GM23338 (cell line): ENCODE results near the gene RNF180. TPM values are rescaled to one million over a fixed set of nuclear protein-coding genes. Genes with fewer than 3 reads are reported as not detected.

Experiments
- ATAC-seq: fragments of 200-7000 bp; cut with Tn5 transposase; 3 replicates; pipeline ENCODE4 v1.9.1; 2020
- DNase-seq: peaks from one replicate; pipeline ENCODE4 v3.0.0-alpha.2; 2015; ENCODE audit warnings: low spot score
- H2AFZ ChIP-seq: fragments of 200-600 bp; sonication (generic); 2 replicates; pipeline ENCODE4 v1.8.0; 2016; ENCODE audit warnings: antibody characterized with exemption, mild to moderate bottlenecking, moderate library complexity
- H3F3A ChIP-seq: fragments of 200-600 bp; sonication (generic); replicated peaks from 2 replicates; pipeline ENCODE4 v1.8.0; 2017; ENCODE audit warnings: antibody characterized with exemption, mixed run types, low read depth
- H3K27ac ChIP-seq: fragments of 200-600 bp; sonication (generic); 2 replicates; pipeline ENCODE4 v1.6.1; 2016; ENCODE audit warnings: low read depth
- H3K27me3 ChIP-seq: fragments of 200-600 bp; sonication (generic); 2 replicates; pipeline ENCODE4 v1.8.0; 2016; ENCODE audit warnings: mild to moderate bottlenecking, mixed run types, moderate library complexity; ENCODE audit not compliant: insufficient read depth
- H3K36me3 ChIP-seq: fragments of 200-600 bp; sonication (generic); 2 replicates; pipeline ENCODE4 v1.8.0; 2016; ENCODE audit warnings: mild to moderate bottlenecking; ENCODE audit not compliant: insufficient read depth
- H3K4me1 ChIP-seq: fragments of 200-600 bp; sonication (generic); 2 replicates; pipeline ENCODE4 v1.8.0; 2016; ENCODE audit warnings: mild to moderate bottlenecking, moderate library complexity; ENCODE audit not compliant: insufficient read depth
- H3K4me2 ChIP-seq: fragments of 200-600 bp; sonication (generic); 2 replicates; pipeline ENCODE4 v1.7.1; 2017; ENCODE audit warnings: mixed run types
- H3K4me3 ChIP-seq: fragments of 200-600 bp; sonication (generic); 2 replicates; pipeline ENCODE4 v1.6.1; 2016; ENCODE audit warnings: mixed run types
- H3K79me2 ChIP-seq: fragments of 200-600 bp; sonication (generic); replicated peaks from 2 replicates; pipeline ENCODE4 v1.8.0; 2017; ENCODE audit warnings: mild to moderate bottlenecking; ENCODE audit not compliant: insufficient read depth
- H3K9me2 ChIP-seq: fragments of 200-600 bp; sonication (generic); 2 replicates; pipeline ENCODE4 v1.8.0; 2017; ENCODE audit not compliant: insufficient read depth
- H4K20me1 ChIP-seq: fragments of 200-600 bp; sonication (generic); replicated peaks from 2 replicates; pipeline ENCODE4 v1.8.0; 2017; ENCODE audit warnings: mild to moderate bottlenecking; ENCODE audit not compliant: insufficient read depth
- H3K27ac Mint-ChIP-seq: 2 replicates; pipeline ENCODE4 v1.8.0; 2020; ENCODE audit warnings: inconsistent platforms, mild to moderate bottlenecking, moderate library complexity, mixed read lengths
- H3K27me3 Mint-ChIP-seq: 3 replicates; pipeline ENCODE4 v1.8.0; 2022; ENCODE audit warnings: low read depth, mild to moderate bottlenecking, moderate library complexity, mixed read lengths, inconsistent platforms; ENCODE audit not compliant: insufficient read depth, poor library complexity
- H3K36me3 Mint-ChIP-seq: 3 replicates; pipeline ENCODE4 v1.8.0; 2021; ENCODE audit warnings: low read depth, mild to moderate bottlenecking, inconsistent platforms, moderate library complexity, mixed read lengths
- H3K4me1 Mint-ChIP-seq: 3 replicates; pipeline ENCODE4 v1.8.0; 2020; ENCODE audit warnings: mild to moderate bottlenecking, inconsistent platforms, mixed read lengths
- H3K4me3 Mint-ChIP-seq: 3 replicates; pipeline ENCODE4 v1.8.0; 2021; ENCODE audit warnings: moderate library complexity, mild to moderate bottlenecking, inconsistent platforms, mixed read lengths
- H3K9me3 Mint-ChIP-seq: 3 replicates; pipeline ENCODE4 v1.8.0; 2020; ENCODE audit warnings: moderate library complexity, mild to moderate bottlenecking, inconsistent platforms, mixed read lengths
- EZH2 ChIP-seq: fragments of 200-600 bp; sonication (generic); IDR thresholded peaks from one replicate; pipeline ENCODE4 v1.8.0; 2017; ENCODE audit warnings: antibody characterized with exemption, mild to moderate bottlenecking, low read depth; ENCODE audit not compliant: unreplicated experiment
- EZH2phosphoT487 ChIP-seq: fragments of 200-600 bp; sonication (generic); IDR thresholded peaks from one replicate; pipeline ENCODE4 v1.8.1; 2018; ENCODE audit warnings: antibody characterized with exemption; ENCODE audit not compliant: unreplicated experiment
- JUNB ChIP-seq: IDR thresholded peaks from one replicate; pipeline ENCODE4 v1.6.1; 2016; ENCODE audit warnings: antibody characterized with exemption; ENCODE audit not compliant: unreplicated experiment
- NANOG ChIP-seq: IDR thresholded peaks from 2 replicates; pipeline ENCODE4 v1.6.1; 2016; ENCODE audit warnings: antibody characterized with exemption, borderline replicate concordance
- POLR2AphosphoS5 ChIP-seq: IDR thresholded peaks from 2 replicates; pipeline ENCODE4 v1.6.1; 2016; ENCODE audit warnings: antibody characterized with exemption, low read depth
- STAT1 ChIP-seq: IDR thresholded peaks from one replicate; pipeline ENCODE4 v1.6.1; 2016; ENCODE audit warnings: antibody characterized with exemption; ENCODE audit not compliant: unreplicated experiment
- ZNF114 ChIP-seq: fragments of 250-450 bp; sonication (Bioruptor Pico); IDR thresholded peaks from 2 replicates; pipeline ENCODE4 v1.5.0; 2020; ENCODE audit warnings: mild to moderate bottlenecking, moderate library complexity
- ZNF331 ChIP-seq: fragments of 250-450 bp; sonication (Bioruptor Pico); IDR thresholded peaks from 2 replicates; pipeline ENCODE4 v1.5.0; 2020; ENCODE audit warnings: low read depth, mild to moderate bottlenecking, moderate library complexity
- polyA plus RNA-seq: library from polyadenylated mRNA; unstranded; fragments of >200 nt; fragmentation: Nextera tagmentation; extraction: Ambion mirVana; gene quantifications from 2 replicates; pipeline ENCODE4 v1.2.1, GENCODE V29; 2016
- total RNA-seq: library from RNA; depleted of rRNA; stranded (reverse); fragments of >200 nt; shearing (Covaris generic); gene quantifications from 2 replicates; pipeline ENCODE4 v1.2.3, GENCODE V29; 2014
- TF ChIP-seq, protein P1 (sequence below): fragments of 250-450 bp; sonication (Bioruptor Pico); IDR thresholded peaks from 2 replicates; pipeline ENCODE4 v1.5.0; 2020; ENCODE audit warnings: mild to moderate bottlenecking, moderate library complexity
- TF ChIP-seq, protein P2 (sequence below): IDR thresholded peaks from 2 replicates; pipeline ENCODE4 v1.6.1; 2016; ENCODE audit warnings: antibody characterized with exemption
- TF ChIP-seq, protein P3 (sequence below), 2 experiments: fragments of 200-600 bp in 1 of 2; sonication (generic) in 1 of 2; conservative IDR thresholded peaks; 2 replicates each; pipeline versions ENCODE4 v1.5.1 to v1.6.1; 2016 to 2017; ENCODE audit warnings: antibody characterized with exemption in 2 of 2, low read depth in 2 of 2, mild to moderate bottlenecking in 2 of 2, moderate library complexity in 1 of 2
- TF ChIP-seq, protein P4 (sequence below): IDR thresholded peaks from one replicate; pipeline ENCODE4 v1.6.1; 2018; ENCODE audit warnings: antibody characterized with exemption; ENCODE audit not compliant: unreplicated experiment

The RNF180 gene
- total and polyA plus RNA-seq, 2 experiments from 2014 or later, result 2.0 to 4.2 TPM

DNA sequence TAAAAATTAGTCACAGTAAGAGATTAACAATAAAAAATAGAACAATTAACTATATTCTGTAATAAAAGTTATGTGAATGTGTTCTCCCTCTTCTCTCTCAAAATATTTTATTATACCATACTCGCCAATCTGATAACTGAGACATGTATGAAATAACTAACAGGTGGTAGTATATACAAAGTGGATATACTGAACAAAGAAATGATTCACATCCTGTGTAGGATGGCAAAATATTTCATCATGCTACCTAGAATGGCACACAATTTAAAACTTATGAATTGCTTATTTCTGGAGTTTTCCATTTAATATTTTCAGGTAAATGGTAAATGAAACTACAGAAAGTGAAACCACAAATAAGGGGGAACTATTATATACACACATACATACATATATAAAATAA is 152.5 kb downstream of the RNF180 start:
- Histone ChIP-seq H3K4me1 (no peaks in the 10 kb centered on the region), H3F3A (no peaks in the 10 kb centered on the region), H2AFZ (no peak overlapping the region), H4K20me1 (no peaks in the 10 kb centered on the region), H3K27ac (no peak overlapping the region), H3K79me2 (no peaks in the 10 kb centered on the region), H3K4me2 (no peak overlapping the region), H3K9me2 (0 out of 2 replicates have a peak, but pooled peaks cover 2% of the 10 kb centered on the region), H3K4me3 (no peak overlapping the region), H3K27me3 (no peaks in the 10 kb centered on the region), H3K36me3 (no peaks in the 10 kb centered on the region)
- TF ChIP-seq JUNB, result no peak
- TF ChIP-seq POLR2AphosphoS5, result no peak
- no peak for TF ChIP-seq ZNF114
- TF ChIP-seq, protein P1, sequence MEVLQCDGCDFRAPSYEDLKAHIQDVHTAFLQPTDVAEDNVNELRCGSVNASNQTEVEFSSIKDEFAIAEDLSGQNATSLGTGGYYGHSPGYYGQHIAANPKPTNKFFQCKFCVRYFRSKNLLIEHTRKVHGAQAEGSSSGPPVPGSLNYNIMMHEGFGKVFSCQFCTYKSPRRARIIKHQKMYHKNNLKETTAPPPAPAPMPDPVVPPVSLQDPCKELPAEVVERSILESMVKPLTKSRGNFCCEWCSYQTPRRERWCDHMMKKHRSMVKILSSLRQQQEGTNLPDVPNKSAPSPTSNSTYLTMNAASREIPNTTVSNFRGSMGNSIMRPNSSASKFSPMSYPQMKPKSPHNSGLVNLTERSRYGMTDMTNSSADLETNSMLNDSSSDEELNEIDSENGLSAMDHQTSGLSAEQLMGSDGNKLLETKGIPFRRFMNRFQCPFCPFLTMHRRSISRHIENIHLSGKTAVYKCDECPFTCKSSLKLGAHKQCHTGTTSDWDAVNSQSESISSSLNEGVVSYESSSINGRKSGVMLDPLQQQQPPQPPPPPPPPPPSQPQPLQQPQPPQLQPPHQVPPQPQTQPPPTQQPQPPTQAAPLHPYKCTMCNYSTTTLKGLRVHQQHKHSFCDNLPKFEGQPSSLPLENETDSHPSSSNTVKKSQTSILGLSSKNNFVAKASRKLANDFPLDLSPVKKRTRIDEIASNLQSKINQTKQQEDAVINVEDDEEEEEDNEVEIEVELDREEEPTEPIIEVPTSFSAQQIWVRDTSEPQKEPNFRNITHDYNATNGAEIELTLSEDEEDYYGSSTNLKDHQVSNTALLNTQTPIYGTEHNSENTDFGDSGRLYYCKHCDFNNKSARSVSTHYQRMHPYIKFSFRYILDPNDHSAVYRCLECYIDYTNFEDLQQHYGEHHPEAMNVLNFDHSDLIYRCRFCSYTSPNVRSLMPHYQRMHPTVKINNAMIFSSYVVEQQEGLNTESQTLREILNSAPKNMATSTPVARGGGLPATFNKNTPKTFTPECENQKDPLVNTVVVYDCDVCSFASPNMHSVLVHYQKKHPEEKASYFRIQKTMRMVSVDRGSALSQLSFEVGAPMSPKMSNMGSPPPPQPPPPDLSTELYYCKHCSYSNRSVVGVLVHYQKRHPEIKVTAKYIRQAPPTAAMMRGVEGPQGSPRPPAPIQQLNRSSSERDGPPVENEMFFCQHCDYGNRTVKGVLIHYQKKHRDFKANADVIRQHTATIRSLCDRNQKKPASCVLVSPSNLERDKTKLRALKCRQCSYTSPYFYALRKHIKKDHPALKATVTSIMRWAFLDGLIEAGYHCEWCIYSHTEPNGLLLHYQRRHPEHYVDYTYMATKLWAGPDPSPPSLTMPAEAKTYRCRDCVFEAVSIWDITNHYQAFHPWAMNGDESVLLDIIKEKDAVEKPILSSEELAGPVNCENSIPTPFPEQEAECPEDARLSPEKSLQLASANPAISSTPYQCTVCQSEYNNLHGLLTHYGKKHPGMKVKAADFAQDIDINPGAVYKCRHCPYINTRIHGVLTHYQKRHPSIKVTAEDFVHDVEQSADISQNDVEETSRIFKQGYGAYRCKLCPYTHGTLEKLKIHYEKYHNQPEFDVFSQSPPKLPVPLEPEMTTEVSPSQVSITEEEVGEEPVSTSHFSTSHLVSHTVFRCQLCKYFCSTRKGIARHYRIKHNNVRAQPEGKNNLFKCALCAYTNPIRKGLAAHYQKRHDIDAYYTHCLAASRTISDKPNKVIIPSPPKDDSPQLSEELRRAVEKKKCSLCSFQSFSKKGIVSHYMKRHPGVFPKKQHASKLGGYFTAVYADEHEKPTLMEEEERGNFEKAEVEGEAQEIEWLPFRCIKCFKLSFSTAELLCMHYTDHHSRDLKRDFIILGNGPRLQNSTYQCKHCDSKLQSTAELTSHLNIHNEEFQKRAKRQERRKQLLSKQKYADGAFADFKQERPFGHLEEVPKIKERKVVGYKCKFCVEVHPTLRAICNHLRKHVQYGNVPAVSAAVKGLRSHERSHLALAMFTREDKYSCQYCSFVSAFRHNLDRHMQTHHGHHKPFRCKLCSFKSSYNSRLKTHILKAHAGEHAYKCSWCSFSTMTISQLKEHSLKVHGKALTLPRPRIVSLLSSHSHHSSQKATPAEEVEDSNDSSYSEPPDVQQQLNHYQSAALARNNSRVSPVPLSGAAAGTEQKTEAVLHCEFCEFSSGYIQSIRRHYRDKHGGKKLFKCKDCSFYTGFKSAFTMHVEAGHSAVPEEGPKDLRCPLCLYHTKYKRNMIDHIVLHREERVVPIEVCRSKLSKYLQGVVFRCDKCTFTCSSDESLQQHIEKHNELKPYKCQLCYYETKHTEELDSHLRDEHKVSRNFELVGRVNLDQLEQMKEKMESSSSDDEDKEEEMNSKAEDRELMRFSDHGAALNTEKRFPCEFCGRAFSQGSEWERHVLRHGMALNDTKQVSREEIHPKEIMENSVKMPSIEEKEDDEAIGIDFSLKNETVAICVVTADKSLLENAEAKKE (CRISPR knock-in tag), result no peak
- TF ChIP-seq STAT1, result no peak
- no peak for TF ChIP-seq EZH2phosphoT487
- TF ChIP-seq ZNF331 (CRISPR knock-in tag), result no peak
- no peak for TF ChIP-seq EZH2
- TF ChIP-seq, protein P2, sequence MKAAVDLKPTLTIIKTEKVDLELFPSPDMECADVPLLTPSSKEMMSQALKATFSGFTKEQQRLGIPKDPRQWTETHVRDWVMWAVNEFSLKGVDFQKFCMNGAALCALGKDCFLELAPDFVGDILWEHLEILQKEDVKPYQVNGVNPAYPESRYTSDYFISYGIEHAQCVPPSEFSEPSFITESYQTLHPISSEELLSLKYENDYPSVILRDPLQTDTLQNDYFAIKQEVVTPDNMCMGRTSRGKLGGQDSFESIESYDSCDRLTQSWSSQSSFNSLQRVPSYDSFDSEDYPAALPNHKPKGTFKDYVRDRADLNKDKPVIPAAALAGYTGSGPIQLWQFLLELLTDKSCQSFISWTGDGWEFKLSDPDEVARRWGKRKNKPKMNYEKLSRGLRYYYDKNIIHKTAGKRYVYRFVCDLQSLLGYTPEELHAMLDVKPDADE, result no peak
- TF ChIP-seq, protein P3, sequence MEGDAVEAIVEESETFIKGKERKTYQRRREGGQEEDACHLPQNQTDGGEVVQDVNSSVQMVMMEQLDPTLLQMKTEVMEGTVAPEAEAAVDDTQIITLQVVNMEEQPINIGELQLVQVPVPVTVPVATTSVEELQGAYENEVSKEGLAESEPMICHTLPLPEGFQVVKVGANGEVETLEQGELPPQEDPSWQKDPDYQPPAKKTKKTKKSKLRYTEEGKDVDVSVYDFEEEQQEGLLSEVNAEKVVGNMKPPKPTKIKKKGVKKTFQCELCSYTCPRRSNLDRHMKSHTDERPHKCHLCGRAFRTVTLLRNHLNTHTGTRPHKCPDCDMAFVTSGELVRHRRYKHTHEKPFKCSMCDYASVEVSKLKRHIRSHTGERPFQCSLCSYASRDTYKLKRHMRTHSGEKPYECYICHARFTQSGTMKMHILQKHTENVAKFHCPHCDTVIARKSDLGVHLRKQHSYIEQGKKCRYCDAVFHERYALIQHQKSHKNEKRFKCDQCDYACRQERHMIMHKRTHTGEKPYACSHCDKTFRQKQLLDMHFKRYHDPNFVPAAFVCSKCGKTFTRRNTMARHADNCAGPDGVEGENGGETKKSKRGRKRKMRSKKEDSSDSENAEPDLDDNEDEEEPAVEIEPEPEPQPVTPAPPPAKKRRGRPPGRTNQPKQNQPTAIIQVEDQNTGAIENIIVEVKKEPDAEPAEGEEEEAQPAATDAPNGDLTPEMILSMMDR (conservative IDR thresholded peaks at IDR 0.05; ENCODE audit: low read depth in 2 of 2), result no peak
- no peak for TF ChIP-seq NANOG
- TF ChIP-seq, protein P4, sequence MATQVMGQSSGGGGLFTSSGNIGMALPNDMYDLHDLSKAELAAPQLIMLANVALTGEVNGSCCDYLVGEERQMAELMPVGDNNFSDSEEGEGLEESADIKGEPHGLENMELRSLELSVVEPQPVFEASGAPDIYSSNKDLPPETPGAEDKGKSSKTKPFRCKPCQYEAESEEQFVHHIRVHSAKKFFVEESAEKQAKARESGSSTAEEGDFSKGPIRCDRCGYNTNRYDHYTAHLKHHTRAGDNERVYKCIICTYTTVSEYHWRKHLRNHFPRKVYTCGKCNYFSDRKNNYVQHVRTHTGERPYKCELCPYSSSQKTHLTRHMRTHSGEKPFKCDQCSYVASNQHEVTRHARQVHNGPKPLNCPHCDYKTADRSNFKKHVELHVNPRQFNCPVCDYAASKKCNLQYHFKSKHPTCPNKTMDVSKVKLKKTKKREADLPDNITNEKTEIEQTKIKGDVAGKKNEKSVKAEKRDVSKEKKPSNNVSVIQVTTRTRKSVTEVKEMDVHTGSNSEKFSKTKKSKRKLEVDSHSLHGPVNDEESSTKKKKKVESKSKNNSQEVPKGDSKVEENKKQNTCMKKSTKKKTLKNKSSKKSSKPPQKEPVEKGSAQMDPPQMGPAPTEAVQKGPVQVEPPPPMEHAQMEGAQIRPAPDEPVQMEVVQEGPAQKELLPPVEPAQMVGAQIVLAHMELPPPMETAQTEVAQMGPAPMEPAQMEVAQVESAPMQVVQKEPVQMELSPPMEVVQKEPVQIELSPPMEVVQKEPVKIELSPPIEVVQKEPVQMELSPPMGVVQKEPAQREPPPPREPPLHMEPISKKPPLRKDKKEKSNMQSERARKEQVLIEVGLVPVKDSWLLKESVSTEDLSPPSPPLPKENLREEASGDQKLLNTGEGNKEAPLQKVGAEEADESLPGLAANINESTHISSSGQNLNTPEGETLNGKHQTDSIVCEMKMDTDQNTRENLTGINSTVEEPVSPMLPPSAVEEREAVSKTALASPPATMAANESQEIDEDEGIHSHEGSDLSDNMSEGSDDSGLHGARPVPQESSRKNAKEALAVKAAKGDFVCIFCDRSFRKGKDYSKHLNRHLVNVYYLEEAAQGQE, result no peak
- Mint-ChIP-seq H3K27me3 (no peaks in the 10 kb centered on the region), H3K4me1 (no peaks in the 10 kb centered on the region), H3K9me3 (no peaks in the 10 kb centered on the region), H3K36me3 (no peaks in the 10 kb centered on the region), H3K27ac (no peak overlapping the region), H3K4me3 (no peak overlapping the region)
- ATAC-seq (no peak), DNase-seq (no peak)
